ENCODE data around the gene NAA80. TPM values are rescaled to one million over a fixed set of nuclear protein-coding genes. Genes with fewer than 3 reads are reported as not detected.

NAA80 gene
- total and polyA plus RNA-seq, 2 of the 13 experiments (the other 11 are each of a cell fraction or from before 2014, with no cell fraction given), result 3.4 to 8.7 TPM

GRCh38 chr3:50337175-50337861, 38.1 kb upstream of the NAA80 start (continued):
- TF ChIP-seq CREB3 (CRISPR knock-in tag; IDR thresholded peaks at IDR 0.05) (peak; percentile 0; the same call in 1 of the 2 replicates), PHF5A (CRISPR knock-in tag; IDR thresholded peaks at IDR 0.05; ENCODE audit: low read depth, unreplicated experiment) (peak; percentile 34), ZHX2 (IDR thresholded peaks at IDR 0.05; ENCODE audit: low read depth) (no peak; the same call in 1 of the 2 replicates), ZHX2 (CRISPR knock-in tag; IDR thresholded peaks at IDR 0.05; ENCODE audit: borderline replicate concordance) (peak; percentile 37; the same call in 1 of the 2 replicates), SNAPC2 (CRISPR knock-in tag; IDR thresholded peaks at IDR 0.05) (peak; percentile 72; the same call in 1 of the 2 replicates), GLMP (CRISPR knock-in tag; IDR thresholded peaks at IDR 0.05; ENCODE audit: borderline replicate concordance) (no peak), ZFP62 (CRISPR knock-in tag; IDR thresholded peaks at IDR 0.05) (no peak), MAZ (IDR thresholded peaks at IDR 0.05; ENCODE audit: borderline replicate concordance, low read depth, low read length) (peak; percentile 9; the same call in 1 of the 2 replicates), MAZ (CRISPR knock-in tag; IDR thresholded peaks at IDR 0.05; ENCODE audit: low read depth) (peak; percentile 74), ZNF124 (CRISPR knock-in tag; IDR thresholded peaks at IDR 0.05) (peak; percentile 62; the same call in 1 of the 2 replicates), USF2 (IDR thresholded peaks at IDR 0.05; ENCODE audit: low read depth, low read length) (no peak), USF2 (CRISPR knock-in tag; IDR thresholded peaks at IDR 0.05; ENCODE audit: borderline replicate concordance) (peak; percentile 38; the same call in 1 of the 2 replicates), THAP7 (CRISPR knock-in tag; IDR thresholded peaks at IDR 0.05) (no peak), SATB2 (CRISPR knock-in tag; IDR thresholded peaks at IDR 0.05) (0 out of 2 replicates have a peak, but pooled peaks have one; percentile 24), HNRNPLL (IDR thresholded peaks at IDR 0.05; ENCODE audit: low read depth, low read length, poor library complexity, severe bottlenecking) (peak; percentile 91), NCOA2 (CRISPR knock-in tag; IDR thresholded peaks at IDR 0.05) (no peak), TBL1XR1 (IDR thresholded peaks at IDR 0.05; ENCODE audit: borderline replicate concordance, low read length, partially characterized antibody) (peak; percentile 36), GZF1 (CRISPR knock-in tag; IDR thresholded peaks at IDR 0.05) (no peak), GATAD2A (CRISPR knock-in tag; IDR thresholded peaks at IDR 0.05) (peak; percentile 41; the same call in 1 of the 2 replicates)
